ENCODE data around the gene ARSG. TPM values are rescaled to one million over a fixed set of nuclear protein-coding genes. Genes with fewer than 3 reads are reported as not detected.

Gene ARSG
- total RNA-seq, 4 donors from 2014 or later = 3.1 to 6.8 (median 4.4) TPM

DNA sequence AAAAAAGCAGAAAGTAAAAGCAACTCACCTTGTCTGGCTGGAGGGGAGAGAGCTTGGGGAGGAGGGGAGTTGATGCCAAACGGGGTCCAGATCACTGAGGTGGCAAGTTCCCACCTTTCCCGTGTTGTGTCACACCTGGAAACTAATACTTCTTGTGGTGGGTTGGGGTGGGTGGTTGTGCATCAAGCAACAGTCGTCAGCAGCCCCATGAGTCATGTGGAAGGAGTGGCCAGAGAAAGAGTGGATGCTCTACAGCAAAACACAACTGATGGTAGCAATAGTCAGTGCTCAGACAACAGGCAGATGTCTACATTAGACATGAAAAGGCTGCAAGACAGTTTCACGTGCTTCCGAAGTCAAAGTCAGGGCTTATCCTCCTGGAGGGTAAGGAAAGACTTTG, 35.4 kb downstream of the ARSG start:
- TF ChIP-seq, protein P1, sequence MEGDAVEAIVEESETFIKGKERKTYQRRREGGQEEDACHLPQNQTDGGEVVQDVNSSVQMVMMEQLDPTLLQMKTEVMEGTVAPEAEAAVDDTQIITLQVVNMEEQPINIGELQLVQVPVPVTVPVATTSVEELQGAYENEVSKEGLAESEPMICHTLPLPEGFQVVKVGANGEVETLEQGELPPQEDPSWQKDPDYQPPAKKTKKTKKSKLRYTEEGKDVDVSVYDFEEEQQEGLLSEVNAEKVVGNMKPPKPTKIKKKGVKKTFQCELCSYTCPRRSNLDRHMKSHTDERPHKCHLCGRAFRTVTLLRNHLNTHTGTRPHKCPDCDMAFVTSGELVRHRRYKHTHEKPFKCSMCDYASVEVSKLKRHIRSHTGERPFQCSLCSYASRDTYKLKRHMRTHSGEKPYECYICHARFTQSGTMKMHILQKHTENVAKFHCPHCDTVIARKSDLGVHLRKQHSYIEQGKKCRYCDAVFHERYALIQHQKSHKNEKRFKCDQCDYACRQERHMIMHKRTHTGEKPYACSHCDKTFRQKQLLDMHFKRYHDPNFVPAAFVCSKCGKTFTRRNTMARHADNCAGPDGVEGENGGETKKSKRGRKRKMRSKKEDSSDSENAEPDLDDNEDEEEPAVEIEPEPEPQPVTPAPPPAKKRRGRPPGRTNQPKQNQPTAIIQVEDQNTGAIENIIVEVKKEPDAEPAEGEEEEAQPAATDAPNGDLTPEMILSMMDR (IDR thresholded peaks at IDR 0.05; ENCODE audit: low read depth) = no peak

DNA sequence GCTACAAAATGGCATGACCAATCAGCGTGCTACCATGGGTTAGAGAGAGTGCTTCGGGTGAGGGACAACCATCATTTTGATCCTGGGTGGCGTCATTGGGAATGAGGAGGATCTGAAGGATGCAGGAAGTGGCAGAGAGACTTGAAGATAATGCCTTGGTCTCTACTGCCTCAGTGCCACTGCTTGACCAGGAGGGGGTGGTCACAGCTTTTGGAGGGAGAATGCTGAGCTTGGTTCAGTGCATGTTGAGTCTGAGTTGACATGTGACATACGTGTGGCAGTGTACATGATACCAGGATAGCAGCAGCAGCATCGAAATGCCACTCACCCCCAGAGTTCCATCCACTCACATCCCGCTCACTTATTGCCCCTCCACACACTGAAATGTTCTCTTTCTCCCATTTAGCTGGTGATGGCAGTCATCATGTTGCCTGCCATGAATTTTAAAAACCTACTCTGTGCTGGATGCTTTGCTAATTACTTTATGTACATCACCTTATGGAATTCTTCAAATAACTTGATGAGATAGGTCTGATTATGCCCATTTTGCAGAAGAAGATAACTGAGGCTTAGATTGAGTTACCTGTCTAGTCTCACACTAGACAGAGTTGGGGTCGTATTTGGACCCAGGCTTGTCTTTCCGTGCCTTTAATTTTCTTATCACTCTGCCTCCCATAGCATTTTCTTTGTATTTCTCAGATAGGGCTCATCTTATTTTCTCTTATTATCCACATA, 36.7 kb downstream of the ARSG start:
- TF ChIP-seq, protein P1 (IDR thresholded peaks at IDR 0.05; ENCODE audit: low read depth) = no peak

- TF ChIP-seq, protein P1 (IDR thresholded peaks at IDR 0.05; ENCODE audit: low read depth) = no peak
Observed at GRCh38 chr17:68328676-68329075, 37.4 kb downstream of the ARSG start.

DNA sequence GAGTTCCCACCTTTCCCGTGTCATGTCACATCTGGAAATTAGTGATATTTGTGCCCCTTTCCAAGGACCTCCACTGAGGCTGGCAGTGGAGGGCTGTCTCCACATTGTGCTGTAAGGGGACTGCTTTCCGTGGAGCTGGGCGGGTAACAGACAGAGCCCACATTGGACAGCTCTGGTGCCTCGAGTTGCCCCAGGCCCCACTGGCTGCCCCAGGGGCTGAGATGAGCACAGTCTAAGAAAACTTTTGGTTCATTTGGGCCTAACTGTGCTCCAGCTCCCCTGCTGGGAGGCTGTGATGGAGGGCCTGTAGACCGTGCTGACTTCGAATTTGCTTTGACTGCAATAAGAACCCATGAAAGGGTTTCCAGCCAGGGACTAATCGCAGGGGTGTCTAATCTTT, 38.0 kb downstream of the ARSG start:
- TF ChIP-seq, protein P1 (IDR thresholded peaks at IDR 0.05; ENCODE audit: low read depth) = no peak

DNA sequence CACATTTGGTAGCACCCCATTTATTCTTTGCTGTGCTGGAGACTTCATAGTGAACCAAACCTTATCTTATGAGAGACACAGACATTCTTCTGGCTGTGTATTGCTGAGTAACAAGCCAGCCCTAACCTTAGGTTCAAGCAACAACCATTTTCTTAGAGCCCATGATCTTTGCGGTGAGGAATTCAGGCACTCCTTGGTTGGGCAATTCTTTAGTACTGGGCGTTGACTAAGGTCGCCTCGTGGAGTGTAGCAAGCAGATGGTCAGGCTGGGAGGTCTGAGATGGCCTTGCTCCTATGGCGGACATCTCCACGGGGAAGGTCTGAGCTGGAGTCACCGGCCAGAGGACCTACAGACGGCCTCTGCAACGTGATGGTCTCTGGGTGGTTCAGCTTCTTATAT, 43.1 kb downstream of the ARSG start:
- TF ChIP-seq, protein P1 (IDR thresholded peaks at IDR 0.05; ENCODE audit: low read depth) = no peak

- TF ChIP-seq, protein P1 (IDR thresholded peaks at IDR 0.05; ENCODE audit: low read depth) = no peak
Observed at GRCh38 chr17:68341482-68341881, 50.2 kb downstream of the ARSG start.

- TF ChIP-seq, protein P1 (IDR thresholded peaks at IDR 0.05; ENCODE audit: low read depth) = no peak
Observed at GRCh38 chr17:68343976-68344375, 52.7 kb downstream of the ARSG start.

Measured in subcutaneous adipose tissue (tissue), 4 donors.